Natural killer cell (primary cell): ENCODE data around the gene SBSN. TPM values are rescaled to one million over a fixed set of nuclear protein-coding genes. Genes with fewer than 3 reads are reported as not detected.

Experiments
- ATAC-seq, 3 donors: fragments of 150-1000 bp in 2 of 3; fragments of 200-7000 bp in 1 of 3; cut with Tn5 transposase; 1 replicate in 1 of 3; 2 replicates in 2 of 3; pipeline ENCODE4 v1.10.0; 2021; ENCODE audit warnings: mild to moderate bottlenecking in 2 of 3, moderate library complexity in 2 of 3
- DNase-seq, 2 donors: peaks; one replicate each; pipeline versions ENCODE4 v3.0.0 to v3.0.0-alpha.2; 2013 to 2021; ENCODE audit warnings: mixed read lengths in 1 of 2
- H3K27ac ChIP-seq: one replicate; pipeline ENCODE4 v1.5.1; 2013; ENCODE audit warnings: mild to moderate bottlenecking, low read length
- H3K27me3 ChIP-seq: one replicate; pipeline ENCODE4 v1.6.1; 2013; ENCODE audit warnings: low read length; ENCODE audit not compliant: control insufficient read depth, insufficient read depth
- H3K36me3 ChIP-seq: one replicate; pipeline ENCODE4 v1.6.1; 2013; ENCODE audit warnings: low read length; ENCODE audit not compliant: control insufficient read depth, insufficient read depth
- H3K4me1 ChIP-seq: one replicate; pipeline ENCODE4 v1.6.1; 2013; ENCODE audit warnings: low read length; ENCODE audit not compliant: control insufficient read depth, insufficient read depth
- H3K4me3 ChIP-seq: one replicate; pipeline ENCODE4 v1.5.1; 2013; ENCODE audit warnings: low read length
- H3K9me3 ChIP-seq: one replicate; pipeline ENCODE4 v1.6.1; 2013; ENCODE audit warnings: low read length; ENCODE audit not compliant: control insufficient read depth, insufficient read depth
- H3K27ac Mint-ChIP-seq, 2 donors: one replicate each; pipeline ENCODE4 v1.8.0; 2022; ENCODE audit warnings: mild to moderate bottlenecking in 2 of 2, mixed read lengths in 2 of 2, moderate library complexity in 1 of 2
- H3K27me3 Mint-ChIP-seq, 2 donors: one replicate each; pipeline ENCODE4 v1.8.0; 2022; ENCODE audit warnings: low read depth in 2 of 2, mixed read lengths in 2 of 2
- H3K36me3 Mint-ChIP-seq: one replicate; pipeline ENCODE4 v1.8.0; 2022; ENCODE audit warnings: mixed read lengths
- H3K4me1 Mint-ChIP-seq, 2 donors: one replicate each; pipeline ENCODE4 v1.8.0; 2022; ENCODE audit warnings: mixed read lengths in 2 of 2
- H3K4me3 Mint-ChIP-seq: one replicate; pipeline ENCODE4 v1.8.0; 2022; ENCODE audit warnings: mild to moderate bottlenecking, moderate library complexity, mixed read lengths
- H3K9me3 Mint-ChIP-seq, 2 donors: one replicate each; pipeline ENCODE4 v1.8.0; 2022; ENCODE audit warnings: mixed read lengths in 2 of 2
- WGBS: methylation state at CpG from one replicate; pipeline ENCODE4 v1.1.7; 2013; ENCODE audit warnings: missing lambda C conversion rate; ENCODE audit not compliant: insufficient coverage; 5-methylcytosine and 5-hydroxymethylcytosine counted together
- intact Hi-C: fragments of 100-400 bp; cut with micrococcal nuclease; formaldehyde crosslinking; loops from one replicate; pipeline ENCODE4 v1.14.2; 2022
- total RNA-seq, 4 donors: library from RNA; stranded (reverse); fragments of 120-200 nt in 1 of 4; gene quantifications; one replicate each; pipeline versions ENCODE4 v1.2.3 to v1.2.4, GENCODE V29; 2013 to 2022
- TF ChIP-seq, protein P1 (sequence below): fragments of 200-600 bp; IDR thresholded peaks from one replicate; pipeline ENCODE4 v1.8.0; 2022; ENCODE audit warnings: antibody characterized with exemption

SBSN gene
- total RNA-seq, 3 donors from 2014 or later (not counting 1 experiment from before 2014, with no cell fraction given), result not detected

GRCh38 chr19:35545855-35546381 lies 17.8 kb upstream of the SBSN start:
- peak overlapping the region; percentile 95 for H3K4me3 ChIP-seq
- H3K4me3 Mint-ChIP-seq, result peak overlapping the region; percentile 95
- H3K4me1 Mint-ChIP-seq, result peaks cover 34 to 48% of the 10 kb centered on the region in 2 donors
- no peaks in the 10 kb centered on the region for H3K9me3 Mint-ChIP-seq
- intact Hi-C loops, result loop anchor here (2.0 to 5.0 kb wide), 4 partner anchors 41 to 334 kb away; partner anchors contain the start of genes ETV2 and PMIS2
- no peaks in the 10 kb centered on the region for H3K36me3 Mint-ChIP-seq
- TF ChIP-seq, protein P1, sequence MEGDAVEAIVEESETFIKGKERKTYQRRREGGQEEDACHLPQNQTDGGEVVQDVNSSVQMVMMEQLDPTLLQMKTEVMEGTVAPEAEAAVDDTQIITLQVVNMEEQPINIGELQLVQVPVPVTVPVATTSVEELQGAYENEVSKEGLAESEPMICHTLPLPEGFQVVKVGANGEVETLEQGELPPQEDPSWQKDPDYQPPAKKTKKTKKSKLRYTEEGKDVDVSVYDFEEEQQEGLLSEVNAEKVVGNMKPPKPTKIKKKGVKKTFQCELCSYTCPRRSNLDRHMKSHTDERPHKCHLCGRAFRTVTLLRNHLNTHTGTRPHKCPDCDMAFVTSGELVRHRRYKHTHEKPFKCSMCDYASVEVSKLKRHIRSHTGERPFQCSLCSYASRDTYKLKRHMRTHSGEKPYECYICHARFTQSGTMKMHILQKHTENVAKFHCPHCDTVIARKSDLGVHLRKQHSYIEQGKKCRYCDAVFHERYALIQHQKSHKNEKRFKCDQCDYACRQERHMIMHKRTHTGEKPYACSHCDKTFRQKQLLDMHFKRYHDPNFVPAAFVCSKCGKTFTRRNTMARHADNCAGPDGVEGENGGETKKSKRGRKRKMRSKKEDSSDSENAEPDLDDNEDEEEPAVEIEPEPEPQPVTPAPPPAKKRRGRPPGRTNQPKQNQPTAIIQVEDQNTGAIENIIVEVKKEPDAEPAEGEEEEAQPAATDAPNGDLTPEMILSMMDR, result no peak
- DNase-seq (peak; percentile 68 to 70), ATAC-seq (peak; percentile 82 to 85 (median 83))
- WGBS, result under 1% methylated on average over 27 of the region's 27 CpGs
- no peaks in the 10 kb centered on the region for H3K27me3 ChIP-seq
- no peaks in the 10 kb centered on the region for H3K27me3 Mint-ChIP-seq
- H3K27ac Mint-ChIP-seq, result peak overlapping the region; percentile 80 to 91
- H3K9me3 ChIP-seq, result no peaks in the 10 kb centered on the region
- H3K36me3 ChIP-seq, result peaks cover 3% of the 10 kb centered on the region
- H3K27ac ChIP-seq, result peak overlapping the region; percentile 77
- H3K4me1 ChIP-seq, result peaks cover 28% of the 10 kb centered on the region

- TF ChIP-seq, protein P1, result no peak
- Mint-ChIP-seq H3K9me3 (no peaks in the 10 kb centered on the region), H3K4me3 (peak within 1 kb of the TSS; percentile 95), H3K4me1 (peaks cover 34 to 49% of the 10 kb centered on the region in 2 donors), H3K27ac (peak within 1 kb of the TSS; percentile 80 to 91), H3K27me3 (no peaks in the 10 kb centered on the region), H3K36me3 (no peaks in the 10 kb centered on the region)
- intact Hi-C loops, result loop anchor here (5.0 kb wide), 3 partner anchors 42 to 333 kb away; partner anchors contain the start of genes ETV2 and PMIS2
- Histone ChIP-seq H3K9me3 (no peaks in the 10 kb centered on the region), H3K4me3 (peak within 1 kb of the TSS; percentile 95), H3K27ac (peak within 1 kb of the TSS; percentile 77), H3K27me3 (no peaks in the 10 kb centered on the region), H3K4me1 (peaks cover 28% of the 10 kb centered on the region), H3K36me3 (peaks cover 3% of the 10 kb centered on the region)
- peak; percentile 73 to 87 (median 81) for ATAC-seq
- DNase-seq, result peak; percentile 79 to 83
- WGBS, result under 1% methylated on average over 84 of the region's 85 CpGs
Observed at GRCh38 chr19:35545001-35545854, 17.1 kb upstream of the SBSN start, which contains the start of gene TMEM147. TMEM147 (plus strand) TSS chr19:35545626; CDS start chr19:35545740, 114 bp downstream.

DNA sequence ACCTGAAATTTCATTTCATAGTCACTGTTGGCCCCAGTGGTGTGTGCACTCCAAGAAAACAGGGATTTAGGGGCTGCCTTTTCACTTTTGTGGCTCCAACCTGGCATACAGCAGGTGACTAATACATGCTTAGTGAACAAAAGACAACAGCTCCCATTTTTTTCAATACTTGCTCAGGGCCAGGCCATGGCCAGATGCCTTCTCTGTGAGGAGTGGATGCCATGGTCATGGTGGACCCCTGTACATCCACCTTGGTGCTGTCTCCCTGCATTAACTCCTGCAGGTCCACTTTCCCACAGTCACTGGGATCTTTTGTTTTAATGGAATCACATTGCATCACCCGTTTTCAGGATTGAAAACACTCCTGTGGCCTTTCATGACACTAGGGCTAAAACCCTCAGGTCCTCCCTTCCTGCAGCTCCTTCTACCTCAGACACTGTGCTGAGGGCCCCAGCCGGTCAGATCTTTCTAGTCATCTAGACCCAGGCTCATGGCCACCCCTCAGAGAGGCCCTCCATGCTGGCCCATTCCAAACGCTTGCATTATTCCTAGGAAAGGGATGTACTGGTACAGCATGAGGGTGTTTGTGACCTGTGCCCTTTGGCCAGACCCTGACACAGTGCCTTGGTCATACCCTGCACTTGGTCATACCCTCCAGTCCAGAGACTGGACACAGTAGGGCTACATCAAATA lies 16.1 kb upstream of the SBSN start:
- ATAC-seq, result no peak
- H3K36me3 Mint-ChIP-seq, result no peaks in the 10 kb centered on the region
- no peaks in the 10 kb centered on the region for H3K9me3 Mint-ChIP-seq
- no peaks in the 10 kb centered on the region for H3K27me3 Mint-ChIP-seq
- H3K4me3 ChIP-seq, result peak overlapping the region; percentile 95
- H3K4me1 Mint-ChIP-seq, result peaks cover 32 to 49% of the 10 kb centered on the region in 2 donors
- no peak for DNase-seq
- no peaks in the 10 kb centered on the region for H3K9me3 ChIP-seq
- intact Hi-C loops, result no loop called here
- H3K27ac Mint-ChIP-seq, result peak overlapping the region; percentile 80 to 91
- no peaks in the 10 kb centered on the region for H3K27me3 ChIP-seq
- 95% methylated on average over 3 of the region's 3 CpGs for WGBS
- H3K4me1 ChIP-seq, result peaks cover 30% of the 10 kb centered on the region
- peaks cover 3% of the 10 kb centered on the region for H3K36me3 ChIP-seq
- TF ChIP-seq, protein P1, result no peak
- H3K27ac ChIP-seq, result peak overlapping the region; percentile 77
- H3K4me3 Mint-ChIP-seq, result peak overlapping the region; percentile 95
